Aorta (tissue), 5 donors: ENCODE measurements around the gene XCL1. TPM values are rescaled to one million over a fixed set of nuclear protein-coding genes. Genes with fewer than 3 reads are reported as not detected.
"Not testable (repeated sequence)": the region's sequence is repeated elsewhere in the genome, so short reads cannot be mapped to it uniquely, and the experiment has no call there.

Experiments used
- ATAC-seq: fragments of 200-7000 bp; cut with Tn5 transposase; one replicate; pipeline ENCODE4 v1.9.1; 2022; ENCODE audit warnings: moderate library complexity; ENCODE audit not compliant: low FRiP score
- DNase-seq, 2 donors: peaks; one replicate each; pipeline ENCODE4 v3.0.0-alpha.2; 2020
- H3K27ac ChIP-seq, 2 donors: one replicate each; pipeline ENCODE4 v1.5.1; 2013; ENCODE audit warnings: low read length in 2 of 2, mild to moderate bottlenecking in 2 of 2, moderate library complexity in 2 of 2, control low read depth in 1 of 2, inconsistent platforms in 1 of 2, low read depth in 1 of 2
- H3K27me3 ChIP-seq, 2 donors: one replicate each; pipeline ENCODE4 v1.6.1; 2013; ENCODE audit warnings: control low read depth in 1 of 2, low read length in 1 of 2, mild to moderate bottlenecking in 1 of 2, moderate library complexity in 1 of 2; ENCODE audit not compliant: insufficient read depth in 2 of 2, control insufficient read depth in 1 of 2
- H3K36me3 ChIP-seq, 2 donors: one replicate each; pipeline ENCODE4 v1.6.1; 2013; ENCODE audit warnings: control low read depth in 1 of 2, low read length in 1 of 2, mild to moderate bottlenecking in 1 of 2; ENCODE audit not compliant: insufficient read depth in 2 of 2, control insufficient read depth in 1 of 2
- H3K4me1 ChIP-seq, 2 donors: one replicate each; pipeline ENCODE4 v1.6.1; 2013; ENCODE audit warnings: low read length in 2 of 2, control low read depth in 1 of 2, mild to moderate bottlenecking in 1 of 2, moderate library complexity in 1 of 2; ENCODE audit not compliant: insufficient read depth in 2 of 2, control insufficient read depth in 1 of 2
- H3K4me3 ChIP-seq, 2 donors: one replicate each; pipeline ENCODE4 v1.5.1; 2013; ENCODE audit warnings: low read length in 2 of 2, control low read depth in 1 of 2, mild to moderate bottlenecking in 1 of 2
- H3K9me3 ChIP-seq: one replicate; pipeline ENCODE4 v1.6.1; 2013; ENCODE audit warnings: mild to moderate bottlenecking, low read length; ENCODE audit not compliant: control insufficient read depth
- WGBS, 2 donors: extraction: QIAGEN DNeasy Blood & Tissue Kit; methylation state at CpG; one replicate each; pipeline ENCODE4 v1.1.7; 2013; 5-methylcytosine and 5-hydroxymethylcytosine counted together
- intact Hi-C, 2 donors: fragments of 100-400 bp; cut with DNase I; formaldehyde crosslinking; loops; one replicate each; pipeline versions ENCODE4 v1.14.2 to v1.15.0; 2022
- polyA plus RNA-seq, 2 donors: library from polyadenylated mRNA; stranded (reverse); fragments of 200-250 nt; gene quantifications; one replicate each; pipeline ENCODE4 v1.2.3, GENCODE V29; 2013
- total RNA-seq, 2 donors: library from RNA; stranded (reverse); fragmentation: NEBNext Ultra II Directional; extraction: Animal tissue kit (Norgen Biotek cat#: 25700); gene quantifications; one replicate each; pipeline ENCODE4 v1.2.1, GENCODE V29; 2021
- donor health status: healthy with polysubstance abuse.
- donor health status: Bipolar disorder and iron deficiency.
- donor health status: DM: no; HTN: no; CAD: no.
- donor health status: DM: no; HTN: no; CAD: no.
- donor health status: DM: yes; HTN: yes; CAD: no.

The XCL1 gene
- total and polyA plus RNA-seq, 4 donors: 0.20 to 0.26 TPM; not detected in 2

- intact Hi-C loops: loop anchor here in 1 of 2 donors (10.0 kb wide), 1 partner anchor 234 kb away; no protein-coding TSS in a partner anchor
- WGBS, 2 donors: 45 to 55% methylated on average over 2 of the region's 2 CpGs
- H3K9me3 ChIP-seq, H3K36me3 ChIP-seq, H3K4me1 ChIP-seq, DNase-seq, H3K27ac ChIP-seq, H3K4me3 ChIP-seq, ATAC-seq, H3K27me3 ChIP-seq: not testable (repeated sequence)
Observed at GRCh38 chr1:168578531-168579185, 2.3 kb downstream of the XCL1 start.

- H3K9me3 ChIP-seq, intact Hi-C loops: not testable (repeated sequence)
- WGBS, 2 donors: 87 to 92% methylated on average over 2 of the region's 2 CpGs
Observed at GRCh38 chr1:168580290-168580689, 3.9 kb downstream of the XCL1 start.

GRCh38 chr1:168580991-168581390, 4.6 kb downstream of the XCL1 start:
- H3K4me1 ChIP-seq, DNase-seq, H3K27me3 ChIP-seq, intact Hi-C loops, H3K9me3 ChIP-seq, H3K27ac ChIP-seq, ATAC-seq, H3K4me3 ChIP-seq, H3K36me3 ChIP-seq: not testable (repeated sequence)
- 71 to 73% methylated on average over 7 of the region's 7 CpGs for WGBS, 2 donors

More at GRCh38 chr1:168580290-168580689, 3.9 kb downstream of the XCL1 start:
- not testable (repeated sequence) for H3K4me3 ChIP-seq, ATAC-seq, H3K27ac ChIP-seq, DNase-seq, H3K4me1 ChIP-seq, H3K36me3 ChIP-seq, H3K27me3 ChIP-seq

- Histone ChIP-seq H3K9me3 (no peaks in the 10 kb centered on the region), H3K27me3 (no peaks in the 10 kb centered on the region), H3K27ac (no peak overlapping the region), H3K36me3 (no peaks in the 10 kb centered on the region), H3K4me3 (no peak overlapping the region), H3K4me1 (peaks cover 2 to 7% of the 10 kb centered on the region in 2 donors)
- WGBS, 2 donors: 75 to 86% methylated on average over 4 of the region's 4 CpGs
- no peak for ATAC-seq
- intact Hi-C loops: no loop called here
- no peak for DNase-seq
Observed at GRCh38 chr1:168581817-168582572, 5.6 kb downstream of the XCL1 start.

GRCh38 chr1:168582688-168583336, 6.4 kb downstream of the XCL1 start:
- no peak for DNase-seq
- H3K4me3 ChIP-seq: no peak overlapping the region
- H3K4me1 ChIP-seq: peaks cover 2 to 7% of the 10 kb centered on the region in 2 donors
- no peak overlapping the region for H3K27ac ChIP-seq
- WGBS, 2 donors: 27 to 42% methylated on average over 6 of the region's 6 CpGs
- intact Hi-C loops: no loop called here
- no peaks in the 10 kb centered on the region for H3K9me3 ChIP-seq
- H3K27me3 ChIP-seq: no peaks in the 10 kb centered on the region
- H3K36me3 ChIP-seq: no peaks in the 10 kb centered on the region
- no peak for ATAC-seq

GRCh38 chr1:168583571-168583970, 7.2 kb downstream of the XCL1 start:
- Histone ChIP-seq H3K4me3 (no peak overlapping the region), H3K9me3 (no peaks in the 10 kb centered on the region), H3K4me1 (peaks cover 2 to 7% of the 10 kb centered on the region in 2 donors), H3K27ac (no peak overlapping the region), H3K36me3 (no peaks in the 10 kb centered on the region), H3K27me3 (no peaks in the 10 kb centered on the region)
- WGBS, 2 donors: 86 to 91% methylated on average over 6 of the region's 6 CpGs
- DNase-seq: no peak
- no peak for ATAC-seq
- intact Hi-C loops: no loop called here

GRCh38 chr1:168585191-168585590, 8.8 kb downstream of the XCL1 start:
- H3K4me1 ChIP-seq: peaks cover 2 to 7% of the 10 kb centered on the region in 2 donors
- H3K27ac ChIP-seq: no peak overlapping the region
- H3K4me3 ChIP-seq: no peak overlapping the region
- no peaks in the 10 kb centered on the region for H3K36me3 ChIP-seq
- H3K27me3 ChIP-seq: no peaks in the 10 kb centered on the region
- DNase-seq (no peak), ATAC-seq (no peak)
- no peaks in the 10 kb centered on the region for H3K9me3 ChIP-seq
- intact Hi-C loops: no loop called here
- WGBS, 2 donors: 4 to 9% methylated on average over 3 of the region's 3 CpGs

- H3K9me3 ChIP-seq: no peaks in the 10 kb centered on the region
- H3K36me3 ChIP-seq: no peaks in the 10 kb centered on the region
- DNase-seq (no peak), ATAC-seq (no peak)
- no peaks in the 10 kb centered on the region for H3K27me3 ChIP-seq
- H3K4me1 ChIP-seq: peaks cover 2 to 7% of the 10 kb centered on the region in 2 donors
- no peak overlapping the region for H3K27ac ChIP-seq
- intact Hi-C loops: no loop called here
- WGBS, 2 donors: 51 to 100% methylated on average over 1 of the region's 1 CpG
- no peak overlapping the region for H3K4me3 ChIP-seq
Observed at GRCh38 chr1:168585937-168586336, 9.5 kb downstream of the XCL1 start.
